ENCODE data around the gene TXLNG. TPM values are rescaled to one million over a fixed set of nuclear protein-coding genes. Genes with fewer than 3 reads are reported as not detected.

Gene TXLNG
- total and polyA plus RNA-seq, 2 of the 13 experiments (the other 11 are each of a cell fraction or from before 2014, with no cell fraction given) = 13.1 to 15.5 TPM

- TF ChIP-seq NR2F1 (CRISPR knock-in tag; IDR thresholded peaks at IDR 0.05) (0 out of 4 replicates have a peak, but pooled peaks of 1 of the 2 experiments have one; percentile 40), KIAA2018 (CRISPR knock-in tag; IDR thresholded peaks at IDR 0.05; ENCODE audit: borderline replicate concordance) (no peak), FOXO1 (CRISPR knock-in tag; IDR thresholded peaks at IDR 0.05) (no peak; the same call in 1 of the 2 replicates), YEATS2 (CRISPR knock-in tag; IDR thresholded peaks at IDR 0.05; ENCODE audit: borderline replicate concordance) (no peak), DMTF1 (CRISPR knock-in tag; IDR thresholded peaks at IDR 0.05) (no peak), ZNF362 (CRISPR knock-in tag; IDR thresholded peaks at IDR 0.05; ENCODE audit: borderline replicate concordance) (no peak), ARID5B (CRISPR knock-in tag; IDR thresholded peaks at IDR 0.05) (peak; percentile 48; the same call in 1 of the 2 replicates), ZNF24 (IDR thresholded peaks at IDR 0.05) (peak; percentile 49; the same call in 1 of the 2 replicates), GRHL1 (CRISPR knock-in tag; conservative IDR thresholded peaks at IDR 0.05) (no peak), BRCA1 (CRISPR knock-in tag; IDR thresholded peaks at IDR 0.05) (no peak), ZNF746 (CRISPR knock-in tag; IDR thresholded peaks at IDR 0.05) (no peak)
Observed at GRCh38 chrX:16826207-16826606, 39.9 kb downstream of the TXLNG start (continued).
